Esophagus muscularis mucosa (tissue), 3 donors: ENCODE data around the gene SFTA2.

Experiments used
- POLR2A ChIP-seq: fragments of 450-650 bp; IDR thresholded peaks from one replicate; pipeline ENCODE4 v1.6.1; 2017; ENCODE audit warnings: antibody characterized with exemption, moderate library complexity, mild to moderate bottlenecking, low read depth
- TF ChIP-seq, protein P1 (sequence below), 3 experiments: fragments of 200-600 bp in 2 of 3; fragments of 450-650 bp in 1 of 3; sonication (generic) in 2 of 3; IDR thresholded peaks; one replicate each; pipeline ENCODE4 v1.5.1; 2017 to 2019; ENCODE audit warnings: antibody characterized with exemption in 3 of 3, mild to moderate bottlenecking in 2 of 3, moderate library complexity in 1 of 3

- no peak for TF ChIP-seq POLR2A
- TF ChIP-seq, protein P1, sequence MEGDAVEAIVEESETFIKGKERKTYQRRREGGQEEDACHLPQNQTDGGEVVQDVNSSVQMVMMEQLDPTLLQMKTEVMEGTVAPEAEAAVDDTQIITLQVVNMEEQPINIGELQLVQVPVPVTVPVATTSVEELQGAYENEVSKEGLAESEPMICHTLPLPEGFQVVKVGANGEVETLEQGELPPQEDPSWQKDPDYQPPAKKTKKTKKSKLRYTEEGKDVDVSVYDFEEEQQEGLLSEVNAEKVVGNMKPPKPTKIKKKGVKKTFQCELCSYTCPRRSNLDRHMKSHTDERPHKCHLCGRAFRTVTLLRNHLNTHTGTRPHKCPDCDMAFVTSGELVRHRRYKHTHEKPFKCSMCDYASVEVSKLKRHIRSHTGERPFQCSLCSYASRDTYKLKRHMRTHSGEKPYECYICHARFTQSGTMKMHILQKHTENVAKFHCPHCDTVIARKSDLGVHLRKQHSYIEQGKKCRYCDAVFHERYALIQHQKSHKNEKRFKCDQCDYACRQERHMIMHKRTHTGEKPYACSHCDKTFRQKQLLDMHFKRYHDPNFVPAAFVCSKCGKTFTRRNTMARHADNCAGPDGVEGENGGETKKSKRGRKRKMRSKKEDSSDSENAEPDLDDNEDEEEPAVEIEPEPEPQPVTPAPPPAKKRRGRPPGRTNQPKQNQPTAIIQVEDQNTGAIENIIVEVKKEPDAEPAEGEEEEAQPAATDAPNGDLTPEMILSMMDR (IDR thresholded peaks at IDR 0.05): no peak
These were observed 42.7 kb upstream of the SFTA2 start for GRCh38 chr6:30974490-30975252.
